HK-2 (cell line): ENCODE data around the gene CFAP52.
"Not testable (repeated sequence)": the region's sequence is repeated elsewhere in the genome, so short reads cannot be mapped to it uniquely, and the experiment has no call there.

Source experiments
- DNase-seq: peaks from one replicate; pipeline ENCODE4 v3.0.0-alpha.2; 2018; ENCODE audit not compliant: unreplicated experiment

CFAP52 gene

GRCh38 chr17:9576521-9577372 lies at the start of gene CFAP52:
Gene CFAP52 (plus strand): TSS chr17:9576642. CDS start chr17:9576696, 54 bp downstream.
- peak; percentile 79 for DNase-seq

GRCh38 chr17:9527788-9528187 lies 48.7 kb upstream of the CFAP52 start:
- DNase-seq = no peak

- no peak for DNase-seq
Measured at GRCh38 chr17:9529033-9529700, 47.3 kb upstream of the CFAP52 start.

- no peak for DNase-seq
Measured at GRCh38 chr17:9531034-9531433, 45.4 kb upstream of the CFAP52 start.

GRCh38 chr17:9532715-9533114 lies 43.7 kb upstream of the CFAP52 start:
- DNase-seq = no peak

- no peak for DNase-seq
Measured at GRCh38 chr17:9533441-9533840, 43.0 kb upstream of the CFAP52 start.

- DNase-seq = no peak
Measured at GRCh38 chr17:9536061-9536460, 40.4 kb upstream of the CFAP52 start.

GRCh38 chr17:9537177-9537776 lies 39.2 kb upstream of the CFAP52 start:
- DNase-seq = no peak

- no peak for DNase-seq
Measured at GRCh38 chr17:9538626-9539025, 37.8 kb upstream of the CFAP52 start.

GRCh38 chr17:9541718-9542117 lies 34.7 kb upstream of the CFAP52 start:
- DNase-seq = no peak

GRCh38 chr17:9544221-9544620 lies 32.2 kb upstream of the CFAP52 start:
- peak; percentile 14 for DNase-seq

GRCh38 chr17:9549215-9549614 lies 27.2 kb upstream of the CFAP52 start:
- no peak for DNase-seq

- no peak for DNase-seq
Measured at GRCh38 chr17:9553181-9553580, 23.3 kb upstream of the CFAP52 start.

- no peak for DNase-seq
Measured at GRCh38 chr17:9553596-9553995, 22.8 kb upstream of the CFAP52 start.

GRCh38 chr17:9554715-9555114 lies 21.7 kb upstream of the CFAP52 start:
- DNase-seq = not testable (repeated sequence)

GRCh38 chr17:9557161-9557755 lies 19.2 kb upstream of the CFAP52 start:
- no peak for DNase-seq

- no peak for DNase-seq
Measured at GRCh38 chr17:9557857-9558256, 18.6 kb upstream of the CFAP52 start.

- no peak for DNase-seq
Measured at GRCh38 chr17:9564104-9564503, 12.3 kb upstream of the CFAP52 start.

- DNase-seq = no peak
Measured at GRCh38 chr17:9566067-9566466, 10.4 kb upstream of the CFAP52 start.

- not testable (repeated sequence) for DNase-seq
Measured at GRCh38 chr17:9566739-9567138, 9.7 kb upstream of the CFAP52 start.

- no peak for DNase-seq
Measured at GRCh38 chr17:9568004-9568403, 8.4 kb upstream of the CFAP52 start.

- no peak for DNase-seq
Measured at GRCh38 chr17:9568957-9569588, 7.4 kb upstream of the CFAP52 start.
